ENCODE data around the gene ZNF581.

Gene ZNF581

GRCh38 chr19:55693336-55693974 is 50.0 kb downstream of the ZNF581 start:
- Histone ChIP-seq H3K27ac (ENCODE audit: low read length) (no peak overlapping the region), H4K20me1 (ENCODE audit: insufficient read depth, low read length) (peaks cover 26% of the 10 kb centered on the region), H3K9ac (ENCODE audit: low read length) (no peak overlapping the region), H3K4me2 (ENCODE audit: low read length) (no peak overlapping the region), H2AFZ (ENCODE audit: low read depth, low read length) (no peak overlapping the region), H3K4me3 (ENCODE audit: low read length) (no peak overlapping the region), H3K27me3 (ENCODE audit: low read depth, low read length) (no peaks in the 10 kb centered on the region), H3K79me2 (ENCODE audit: low read length) (peaks cover 8% of the 10 kb centered on the region; the same call in 1 of the 2 replicates), H3K4me1 (ENCODE audit: low read length) (no peaks in the 10 kb centered on the region), H3K36me3 (replicated peaks; ENCODE audit: low read depth, low read length) (peaks cover 87% of the 10 kb centered on the region), H3K9me3 (ENCODE audit: insufficient read depth, low read length) (no peaks in the 10 kb centered on the region)
- TF ChIP-seq CTCF (IDR thresholded peaks at IDR 0.05; ENCODE audit: low read depth, low read length) = no peak
- TF ChIP-seq EZH2phosphoT487 (IDR thresholded peaks at IDR 0.05; ENCODE audit: low read depth) = no peak

- TF ChIP-seq CTCF (IDR thresholded peaks at IDR 0.05; ENCODE audit: low read depth, low read length) = no peak
- no peak for TF ChIP-seq EZH2phosphoT487 (IDR thresholded peaks at IDR 0.05; ENCODE audit: low read depth)
- H3K79me2 ChIP-seq (ENCODE audit: low read length) = 0 out of 2 replicates have a peak, but pooled peaks cover 7% of the 10 kb centered on the region
- no peaks in the 10 kb centered on the region for H3K27me3 ChIP-seq (ENCODE audit: low read depth, low read length)
- H3K9me3 ChIP-seq (ENCODE audit: insufficient read depth, low read length) = no peaks in the 10 kb centered on the region
- H2AFZ ChIP-seq (ENCODE audit: low read depth, low read length) = no peak overlapping the region
- H3K9ac ChIP-seq (ENCODE audit: low read length) = no peak overlapping the region
- no peak overlapping the region for H3K4me2 ChIP-seq (ENCODE audit: low read length)
- H3K36me3 ChIP-seq (replicated peaks; ENCODE audit: low read depth, low read length) = peaks cover 85% of the 10 kb centered on the region
- no peak overlapping the region for H3K4me3 ChIP-seq (ENCODE audit: low read length)
- no peaks in the 10 kb centered on the region for H3K4me1 ChIP-seq (ENCODE audit: low read length)
- no peak overlapping the region for H3K27ac ChIP-seq (ENCODE audit: low read length)
- peaks cover 18% of the 10 kb centered on the region for H4K20me1 ChIP-seq (ENCODE audit: insufficient read depth, low read length)
Measured at GRCh38 chr19:55694241-55694655, 50.8 kb downstream of the ZNF581 start.

GRCh38 chr19:55694656-55695491 is 51.4 kb downstream of the ZNF581 start:
- H3K27ac ChIP-seq (ENCODE audit: low read length) = no peak overlapping the region
- no peak overlapping the region for H2AFZ ChIP-seq (ENCODE audit: low read depth, low read length)
- no peak overlapping the region for H3K4me2 ChIP-seq (ENCODE audit: low read length)
- 0 out of 2 replicates have a peak, but pooled peaks cover 1% of the 10 kb centered on the region for H3K79me2 ChIP-seq (ENCODE audit: low read length)
- no peaks in the 10 kb centered on the region for H3K9me3 ChIP-seq (ENCODE audit: insufficient read depth, low read length)
- no peak overlapping the region for H3K4me3 ChIP-seq (ENCODE audit: low read length)
- H3K27me3 ChIP-seq (ENCODE audit: low read depth, low read length) = no peaks in the 10 kb centered on the region
- peaks cover 12% of the 10 kb centered on the region for H4K20me1 ChIP-seq (ENCODE audit: insufficient read depth, low read length)
- no peak overlapping the region for H3K9ac ChIP-seq (ENCODE audit: low read length)
- no peaks in the 10 kb centered on the region for H3K4me1 ChIP-seq (ENCODE audit: low read length)
- TF ChIP-seq EZH2phosphoT487 (IDR thresholded peaks at IDR 0.05; ENCODE audit: low read depth) (no peak), CTCF (IDR thresholded peaks at IDR 0.05; ENCODE audit: low read depth, low read length) (no peak)
- peaks cover 84% of the 10 kb centered on the region for H3K36me3 ChIP-seq (replicated peaks; ENCODE audit: low read depth, low read length)

Data from OCI-LY3 (cell line).